Measurements from ENCODE around the gene CCDC137.

CCDC137 gene

GRCh38 chr17:81716674-81716996 lies 50.1 kb downstream of the CCDC137 start:
- no peak for DNase-seq

GRCh38 chr17:81717049-81717765 lies 50.7 kb downstream of the CCDC137 start:
- DNase-seq = no peak

GRCh38 chr17:81717766-81718089 lies 51.2 kb downstream of the CCDC137 start:
- no peak for DNase-seq

- no peak for DNase-seq
These were observed 53.1 kb downstream of the CCDC137 start for GRCh38 chr17:81719410-81720266.

- DNase-seq = no peak
These were observed 53.9 kb downstream of the CCDC137 start for GRCh38 chr17:81720267-81721071.

- no peak for DNase-seq
These were observed 55.9 kb downstream of the CCDC137 start for GRCh38 chr17:81722184-81723120.

Data from activated CD4-positive, alpha-beta T cell treated with anti-CD3 and anti-CD28 coated beads, Interleukin-2, amount 50 U/mL, for 48 hours (primary cell).